ENCODE measurements around the gene EFCAB8.

Gene EFCAB8

DNA sequence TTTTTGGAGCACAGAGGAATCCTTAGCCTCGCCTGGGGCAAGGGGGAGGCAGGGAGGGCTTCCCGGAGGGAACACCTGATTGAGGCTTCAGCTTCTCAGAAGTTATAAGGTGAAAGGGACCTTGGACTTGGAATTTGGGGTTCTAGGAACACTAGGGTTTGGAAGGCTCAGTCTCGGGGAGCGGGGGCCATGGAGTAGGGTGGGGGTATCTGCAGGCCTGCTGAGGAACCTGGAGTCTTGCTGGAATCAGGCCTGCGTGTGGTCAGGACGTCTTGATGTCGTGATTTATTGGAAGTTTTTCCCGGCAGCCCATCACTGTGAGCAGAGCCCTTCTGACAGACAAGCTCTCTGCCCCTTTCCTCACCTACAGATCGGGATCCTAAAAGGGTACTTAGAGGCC, 50.7 kb downstream of the EFCAB8 start:
- Mint-ChIP-seq H3K36me3 (peaks cover 4% of the 10 kb centered on the region), H3K4me1 (peaks cover 9% of the 10 kb centered on the region), H3K4me3 (no peak overlapping the region), H3K27ac (peak overlapping the region; percentile 23), H3K9me3 (no peaks in the 10 kb centered on the region), H3K27me3 (no peaks in the 10 kb centered on the region)
- no peak for ATAC-seq

GRCh38 chr20:32909896-32910571, 51.3 kb downstream of the EFCAB8 start:
- H3K4me1 Mint-ChIP-seq = peaks cover 9% of the 10 kb centered on the region
- no peak overlapping the region for H3K4me3 Mint-ChIP-seq
- peaks cover under 1% of the 10 kb centered on the region for H3K9me3 Mint-ChIP-seq
- no peaks in the 10 kb centered on the region for H3K27me3 Mint-ChIP-seq
- ATAC-seq = peak; percentile 18
- H3K27ac Mint-ChIP-seq = peak overlapping the region; percentile 23
- H3K36me3 Mint-ChIP-seq = peaks cover 5% of the 10 kb centered on the region

DNA sequence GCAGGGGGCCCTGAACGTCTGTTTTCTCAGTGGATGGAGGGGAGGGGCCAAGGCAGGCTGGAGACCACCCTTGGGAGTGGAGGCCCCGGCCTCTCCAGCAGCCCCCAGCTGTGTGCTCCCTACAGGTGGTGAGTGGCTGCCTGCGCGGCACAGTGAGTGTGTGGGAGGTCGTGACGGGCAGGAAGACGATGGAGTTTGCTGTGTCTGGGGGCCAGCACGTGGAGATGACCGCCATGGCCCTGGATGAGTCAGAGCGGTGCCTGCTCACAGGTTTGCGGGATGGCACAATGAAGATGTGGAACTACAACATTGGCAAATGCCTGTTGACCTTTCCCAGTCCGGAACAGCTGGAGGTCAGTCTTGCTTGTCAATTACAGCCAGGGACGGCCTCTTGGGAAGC, 52.6 kb downstream of the EFCAB8 start:
- H3K9me3 Mint-ChIP-seq = peaks cover 5% of the 10 kb centered on the region
- no peak overlapping the region for H3K27ac Mint-ChIP-seq
- no peak overlapping the region for H3K4me3 Mint-ChIP-seq
- peaks cover 5% of the 10 kb centered on the region for H3K4me1 Mint-ChIP-seq
- no peaks in the 10 kb centered on the region for H3K27me3 Mint-ChIP-seq
- ATAC-seq = no peak
- H3K36me3 Mint-ChIP-seq = peaks cover 11% of the 10 kb centered on the region

DNA sequence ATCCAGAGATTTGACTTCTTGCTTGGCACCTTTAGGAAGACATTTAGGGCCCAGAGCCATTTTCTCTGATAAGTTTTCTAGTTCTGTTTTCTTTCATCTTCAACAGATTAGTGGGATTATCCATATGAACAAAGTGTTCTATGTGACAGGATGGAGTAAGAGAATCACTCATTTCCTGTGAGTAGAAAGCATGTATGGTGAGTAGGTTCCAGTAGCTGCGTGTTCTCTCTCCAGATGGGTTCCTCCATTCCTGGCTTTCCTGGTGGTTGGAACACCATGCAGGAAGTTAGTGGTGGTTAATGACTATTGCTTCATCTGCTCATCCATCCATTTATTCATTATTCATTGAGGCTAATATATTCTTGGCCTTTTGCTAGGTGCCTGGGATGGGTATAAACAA, 54.0 kb downstream of the EFCAB8 start:
- Mint-ChIP-seq H3K4me1 (no peaks in the 10 kb centered on the region), H3K27ac (no peak overlapping the region)
- no peak for ATAC-seq

GRCh38 chr20:32914031-32914430, 55.3 kb downstream of the EFCAB8 start:
- H3K4me3 Mint-ChIP-seq = no peak overlapping the region
- no peaks in the 10 kb centered on the region for H3K27me3 Mint-ChIP-seq
- H3K36me3 Mint-ChIP-seq = peaks cover 11% of the 10 kb centered on the region
- no peak overlapping the region for H3K27ac Mint-ChIP-seq
- ATAC-seq = no peak
- H3K9me3 Mint-ChIP-seq = peaks cover 7% of the 10 kb centered on the region
- H3K4me1 Mint-ChIP-seq = no peaks in the 10 kb centered on the region

More for the DNA sequence above, 54.0 kb downstream of the EFCAB8 start:
- Mint-ChIP-seq H3K4me3 (no peak overlapping the region), H3K36me3 (peaks cover 11% of the 10 kb centered on the region), H3K27me3 (no peaks in the 10 kb centered on the region), H3K9me3 (peaks cover 7% of the 10 kb centered on the region)

DNA sequence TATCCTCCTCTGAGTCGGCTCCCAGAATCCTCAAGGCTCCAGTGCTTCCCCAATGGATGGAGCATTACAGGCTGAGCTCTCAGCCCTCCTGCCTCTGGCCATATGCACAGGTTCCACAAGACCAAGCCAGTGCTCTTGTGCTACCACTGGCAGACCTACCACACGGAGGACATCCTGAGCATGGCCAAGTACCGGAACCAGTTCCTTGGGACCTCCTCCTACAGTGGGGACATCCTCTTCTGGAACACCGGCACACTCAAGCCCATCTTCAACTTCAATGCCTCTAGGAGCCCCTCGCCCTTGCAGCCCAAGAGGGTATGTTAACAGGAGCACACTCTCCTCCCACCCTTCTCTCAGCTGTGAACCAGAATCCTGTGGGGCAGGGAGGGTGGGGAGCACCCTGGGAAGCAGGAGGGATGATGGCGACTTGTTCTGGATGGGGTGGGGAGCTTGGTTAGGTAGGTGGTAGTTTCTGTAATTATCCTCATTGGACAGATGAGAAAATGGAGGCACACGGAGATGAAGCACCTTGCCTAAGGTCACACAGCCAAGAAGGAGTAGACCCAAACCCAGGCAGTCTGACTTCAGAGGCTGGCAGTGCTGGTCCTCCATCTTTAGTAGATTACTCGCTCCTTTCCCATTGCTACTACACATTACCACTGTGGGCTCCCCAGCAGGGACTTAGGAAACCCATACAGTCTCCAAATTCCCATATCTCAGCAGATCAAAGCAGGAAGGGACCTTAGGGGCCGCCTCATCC, 58.6 kb downstream of the EFCAB8 start:
- ATAC-seq = no peak
- Mint-ChIP-seq H3K4me3 (no peak overlapping the region), H3K4me1 (no peaks in the 10 kb centered on the region), H3K9me3 (peaks cover 7% of the 10 kb centered on the region), H3K36me3 (peaks cover 11% of the 10 kb centered on the region), H3K27ac (no peak overlapping the region), H3K27me3 (no peaks in the 10 kb centered on the region)

DNA sequence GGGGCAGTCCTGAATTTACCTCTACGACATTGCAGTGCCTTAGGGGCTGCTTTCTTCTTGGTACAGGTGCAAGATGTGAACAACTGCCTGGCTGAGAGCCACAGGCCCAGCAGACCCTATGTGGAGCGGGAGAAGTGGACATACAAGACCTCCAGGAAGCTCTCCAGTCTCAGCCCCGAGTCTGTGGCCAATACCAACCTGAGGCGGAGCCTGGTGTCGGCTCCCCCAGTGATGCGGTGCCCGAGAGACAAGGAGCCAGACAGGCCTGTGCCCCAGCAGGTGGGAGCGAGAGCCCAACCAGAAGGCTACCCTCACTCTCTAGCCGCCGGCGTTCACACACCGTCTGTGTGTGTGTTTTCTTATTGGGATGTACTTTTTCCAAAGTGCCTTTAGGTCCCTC, 59.6 kb downstream of the EFCAB8 start:
- ATAC-seq = no peak
- Mint-ChIP-seq H3K9me3 (peaks cover 7% of the 10 kb centered on the region), H3K36me3 (peaks cover 11% of the 10 kb centered on the region), H3K27ac (no peak overlapping the region), H3K4me1 (no peaks in the 10 kb centered on the region), H3K4me3 (no peak overlapping the region), H3K27me3 (no peaks in the 10 kb centered on the region)

DNA sequence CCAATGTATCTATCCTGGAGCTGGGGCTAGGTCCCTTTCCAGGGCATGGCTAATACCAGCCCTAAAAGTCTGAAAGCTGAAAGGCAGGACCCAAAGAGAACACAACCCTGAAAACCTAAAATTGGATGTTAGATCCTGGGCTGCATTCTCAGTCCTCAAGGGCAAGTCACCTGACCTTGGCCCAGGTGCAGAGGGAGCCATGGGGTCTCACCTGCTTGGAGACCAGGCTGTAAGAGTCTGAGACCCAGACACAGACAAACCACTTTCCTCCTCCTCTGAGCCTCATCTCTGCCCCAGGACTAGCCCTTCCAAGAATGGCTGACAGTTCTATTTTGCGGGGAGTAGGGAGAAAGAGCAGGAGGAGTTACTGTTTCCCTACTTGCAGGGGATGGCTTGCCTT, 60.0 kb downstream of the EFCAB8 start:
- peaks cover 11% of the 10 kb centered on the region for H3K36me3 Mint-ChIP-seq
- ATAC-seq = no peak
- no peaks in the 10 kb centered on the region for H3K4me1 Mint-ChIP-seq
- H3K27me3 Mint-ChIP-seq = no peaks in the 10 kb centered on the region
- no peak overlapping the region for H3K4me3 Mint-ChIP-seq
- peaks cover 7% of the 10 kb centered on the region for H3K9me3 Mint-ChIP-seq
- no peak overlapping the region for H3K27ac Mint-ChIP-seq

- H3K9me3 Mint-ChIP-seq = peaks cover 6% of the 10 kb centered on the region
- H3K4me1 Mint-ChIP-seq = no peaks in the 10 kb centered on the region
- ATAC-seq = no peak
- no peaks in the 10 kb centered on the region for H3K27me3 Mint-ChIP-seq
- H3K27ac Mint-ChIP-seq = no peak overlapping the region
- no peak overlapping the region for H3K4me3 Mint-ChIP-seq
- H3K36me3 Mint-ChIP-seq = peaks cover 6% of the 10 kb centered on the region
Observed at GRCh38 chr20:32920066-32920465, 61.3 kb downstream of the EFCAB8 start.

DNA sequence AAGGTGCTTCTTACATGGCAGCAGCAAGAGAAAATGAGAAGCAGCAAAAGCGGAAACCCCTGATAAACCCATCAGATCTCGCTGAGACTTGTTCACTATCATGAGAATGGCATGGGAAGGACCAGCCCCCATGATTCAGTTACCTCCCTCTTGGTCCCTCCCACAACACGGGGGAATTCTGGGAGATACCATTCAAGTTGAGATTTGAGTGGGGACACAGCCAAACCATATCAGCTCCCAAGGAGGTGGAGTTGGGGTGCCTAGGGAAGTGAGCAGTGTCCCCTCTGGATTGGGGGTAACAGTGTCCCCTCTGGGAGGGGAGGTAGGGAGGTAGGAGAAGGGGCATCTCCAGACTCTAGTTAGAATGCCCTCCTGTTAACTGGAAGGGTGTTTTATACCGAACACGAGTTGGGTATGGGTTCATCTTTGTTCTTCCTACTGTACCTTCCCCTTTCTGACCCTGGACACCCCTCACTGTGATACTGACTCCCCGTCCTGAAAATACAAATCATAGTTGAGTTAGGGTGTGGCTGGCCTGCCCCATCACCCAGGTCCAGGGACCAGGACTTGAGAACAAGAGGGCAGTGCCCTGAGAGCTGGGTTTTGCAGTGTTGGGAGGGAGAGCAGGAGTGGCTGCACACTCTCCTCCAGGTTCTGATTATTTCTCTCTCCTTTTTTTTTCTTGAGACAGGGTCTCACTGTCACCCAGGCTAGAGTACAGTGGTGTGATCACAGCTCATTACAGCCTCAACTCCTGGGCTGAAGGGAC, 62.0 kb downstream of the EFCAB8 start:
- Mint-ChIP-seq H3K9me3 (peaks cover 2% of the 10 kb centered on the region), H3K27ac (no peak overlapping the region), H3K36me3 (no peaks in the 10 kb centered on the region), H3K4me1 (no peaks in the 10 kb centered on the region), H3K27me3 (no peaks in the 10 kb centered on the region), H3K4me3 (no peak overlapping the region)
- ATAC-seq = no peak

DNA sequence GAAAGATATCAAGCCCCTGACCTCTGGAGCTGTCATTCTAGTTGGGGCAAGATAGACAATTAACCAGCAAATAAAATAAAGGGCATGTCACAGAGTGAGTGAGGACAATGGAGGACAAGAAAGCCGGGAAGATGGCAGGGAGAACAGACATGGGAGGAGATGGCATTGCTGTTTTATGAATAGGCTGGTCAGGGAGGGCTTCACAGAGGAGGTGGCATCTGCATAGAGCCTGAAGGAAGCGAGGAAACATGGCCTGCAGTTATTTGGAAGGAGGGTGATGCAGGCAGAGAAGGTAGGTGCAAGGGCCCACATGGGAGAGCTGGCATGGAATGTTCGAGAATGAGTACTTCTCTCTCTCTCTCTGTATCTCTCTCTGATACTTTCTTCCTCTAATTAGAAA, 63.7 kb downstream of the EFCAB8 start:
- Mint-ChIP-seq H3K4me1 (no peaks in the 10 kb centered on the region), H3K4me3 (no peak overlapping the region), H3K27me3 (no peaks in the 10 kb centered on the region), H3K27ac (no peak overlapping the region), H3K36me3 (no peaks in the 10 kb centered on the region), H3K9me3 (no peaks in the 10 kb centered on the region)
- ATAC-seq = no peak

DNA sequence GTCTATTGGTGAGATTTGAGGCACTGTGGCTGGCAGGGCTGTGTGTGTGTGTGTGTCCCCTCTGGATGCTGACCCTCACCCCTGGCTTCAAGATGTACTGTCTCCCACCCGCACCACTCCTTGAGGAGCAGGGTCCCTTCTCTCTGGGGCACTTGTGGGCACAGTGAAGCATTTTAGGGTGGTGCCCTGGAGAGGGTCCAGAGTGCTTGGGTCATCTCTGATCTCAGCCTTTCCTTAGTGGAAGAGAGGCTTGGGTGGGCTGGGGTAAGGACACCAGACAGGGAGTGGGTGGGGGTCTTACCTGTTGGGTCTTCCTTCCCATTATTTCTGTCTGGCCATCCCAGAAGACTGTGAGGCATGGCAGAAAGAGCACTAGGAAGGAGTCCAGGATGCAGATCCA, 66.1 kb downstream of the EFCAB8 start:
- no peaks in the 10 kb centered on the region for H3K36me3 Mint-ChIP-seq
- H3K4me1 Mint-ChIP-seq = no peaks in the 10 kb centered on the region
- no peak for ATAC-seq
- H3K9me3 Mint-ChIP-seq = no peaks in the 10 kb centered on the region
- no peak overlapping the region for H3K27ac Mint-ChIP-seq
- H3K4me3 Mint-ChIP-seq = no peak overlapping the region
- H3K27me3 Mint-ChIP-seq = no peaks in the 10 kb centered on the region

- ATAC-seq = no peak
- Mint-ChIP-seq H3K27ac (no peak overlapping the region), H3K4me1 (no peaks in the 10 kb centered on the region), H3K4me3 (no peak overlapping the region), H3K27me3 (no peaks in the 10 kb centered on the region), H3K36me3 (no peaks in the 10 kb centered on the region), H3K9me3 (no peaks in the 10 kb centered on the region)
Observed at GRCh38 chr20:32925481-32926196, 66.9 kb downstream of the EFCAB8 start.

- Mint-ChIP-seq H3K4me1 (no peaks in the 10 kb centered on the region), H3K27me3 (no peaks in the 10 kb centered on the region), H3K4me3 (no peak overlapping the region), H3K36me3 (no peaks in the 10 kb centered on the region), H3K9me3 (no peaks in the 10 kb centered on the region), H3K27ac (no peak overlapping the region)
- ATAC-seq = no peak
Observed at GRCh38 chr20:32929162-32929561, 70.4 kb downstream of the EFCAB8 start.

GRCh38 chr20:32930181-32930580, 71.5 kb downstream of the EFCAB8 start:
- Mint-ChIP-seq H3K36me3 (no peaks in the 10 kb centered on the region), H3K4me1 (no peaks in the 10 kb centered on the region), H3K27ac (no peak overlapping the region), H3K9me3 (peaks cover 5% of the 10 kb centered on the region), H3K27me3 (no peaks in the 10 kb centered on the region), H3K4me3 (no peak overlapping the region)
- ATAC-seq = no peak

Measured in stimulated activated memory B cell treated with anti-CD40 and anti-IgM and Interleukin-4, amounts not matched to agents 10 μg/mL and 1 μg/mL and 100 μg/mL, for 72 hours (primary cell).